EH (cell line): ENCODE measurements around the gene OR1I1.
A peak's percentile ranks its signal among the peaks of the same experiment; 100 is the strongest.
"Not testable (repeated sequence)": the region's sequence is repeated elsewhere in the genome, so short reads cannot be mapped to it uniquely, and the experiment has no call there.

Experiments
- DNase-seq: peaks from one replicate; pipeline ENCODE4 v3.0.0-alpha.2; 2015; ENCODE audit warnings: low read depth

OR1I1 gene

GRCh38 chr19:15081911-15082310, at the start of gene OR1I1:
Gene OR1I1, plus strand, starts transcription at chr19:15082211. Its CDS starts 4,855 bp downstream, at chr19:15087066.
- no peak for DNase-seq

GRCh38 chr19:15035795-15036311, 46.2 kb upstream of the OR1I1 start:
- DNase-seq = no peak

GRCh38 chr19:15037586-15037985, 44.4 kb upstream of the OR1I1 start:
- DNase-seq = no peak

GRCh38 chr19:15038294-15038693, 43.7 kb upstream of the OR1I1 start:
- DNase-seq = no peak

DNA sequence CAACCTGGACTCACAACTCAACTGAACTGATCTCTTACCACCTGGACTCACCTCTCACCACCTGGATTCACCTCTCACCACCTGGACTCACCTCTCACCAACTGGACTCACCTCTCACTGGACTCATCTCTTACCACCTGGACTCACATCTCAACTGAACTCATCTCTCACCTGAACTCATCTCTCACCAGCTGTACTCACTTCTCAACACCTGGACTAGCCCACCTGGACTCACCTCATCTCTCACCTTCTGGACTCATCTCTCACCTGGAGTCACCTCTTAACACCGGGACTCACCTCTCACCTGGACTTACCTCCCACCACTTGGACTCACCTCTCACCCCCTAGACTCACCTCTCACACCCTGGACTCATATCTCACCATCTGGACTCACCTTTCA, 40.0 kb upstream of the OR1I1 start:
- DNase-seq = no peak

- DNase-seq = no peak
These were observed 39.2 kb upstream of the OR1I1 start for GRCh38 chr19:15042826-15043225.

- no peak for DNase-seq
These were observed 36.5 kb upstream of the OR1I1 start for GRCh38 chr19:15045506-15045905.

GRCh38 chr19:15047680-15048079, 34.3 kb upstream of the OR1I1 start:
- no peak for DNase-seq

- DNase-seq = no peak
These were observed 33.9 kb upstream of the OR1I1 start for GRCh38 chr19:15048128-15048527.

DNA sequence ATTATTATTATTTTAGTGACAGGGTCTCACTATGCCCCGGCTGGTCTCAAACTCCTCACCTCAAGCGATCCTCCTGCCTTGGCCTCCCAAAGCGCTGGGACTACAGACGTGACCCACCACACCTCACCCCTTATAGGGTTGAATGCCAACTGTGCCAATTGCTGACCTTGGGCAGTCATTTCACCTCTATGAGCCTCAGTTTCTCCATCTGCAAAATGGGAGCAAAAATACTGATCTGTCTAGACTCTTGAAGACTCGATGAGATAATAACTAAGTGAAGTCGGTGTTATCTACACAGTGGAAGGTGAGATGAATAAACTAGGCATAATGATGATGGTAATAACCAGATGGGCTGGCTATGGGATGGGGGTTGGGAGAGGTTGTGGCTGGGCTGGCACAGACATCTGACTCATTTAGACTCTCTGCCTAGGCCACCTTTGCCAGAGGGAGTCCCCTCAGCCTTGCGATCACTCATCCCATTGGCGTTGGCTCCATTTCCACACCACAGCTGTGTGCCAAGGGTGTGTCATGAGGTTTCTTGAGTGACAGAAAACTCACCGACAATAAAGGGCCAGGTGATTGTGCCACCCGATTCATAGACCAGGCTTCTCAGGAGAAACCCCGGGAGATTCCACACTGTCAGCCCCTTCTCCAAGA, 33.0 kb upstream of the OR1I1 start, which contains the start of gene CASP14:
Gene CASP14 (plus strand): TSS at position 596 of the 657 bp plus-strand sequence. CDS start 2,772 bp downstream, outside the sequence.
- no peak for DNase-seq

GRCh38 chr19:15050639-15051038, 31.4 kb upstream of the OR1I1 start:
- no peak for DNase-seq

DNA sequence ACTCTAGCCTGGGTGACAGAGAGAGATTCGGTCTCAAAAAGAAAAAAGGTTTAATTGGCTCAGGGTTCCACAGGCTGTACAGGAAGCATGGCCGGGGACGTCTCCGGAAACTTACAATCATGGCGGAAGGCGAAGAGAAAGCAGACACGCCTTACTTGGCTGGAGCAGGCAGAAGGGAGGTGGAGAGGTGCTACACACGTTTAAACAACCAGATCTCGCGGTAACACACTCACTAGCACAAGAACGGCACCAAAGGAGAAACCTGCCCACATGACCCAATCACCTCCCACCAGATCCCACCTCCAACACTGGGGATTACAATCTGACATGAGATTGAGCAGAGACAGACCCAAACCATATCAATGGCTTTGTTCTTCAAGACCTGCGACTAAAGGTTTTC, 20.0 kb upstream of the OR1I1 start:
- no peak for DNase-seq

- not testable (repeated sequence) for DNase-seq
These were observed 11.6 kb upstream of the OR1I1 start for GRCh38 chr19:15070386-15070785.

DNA sequence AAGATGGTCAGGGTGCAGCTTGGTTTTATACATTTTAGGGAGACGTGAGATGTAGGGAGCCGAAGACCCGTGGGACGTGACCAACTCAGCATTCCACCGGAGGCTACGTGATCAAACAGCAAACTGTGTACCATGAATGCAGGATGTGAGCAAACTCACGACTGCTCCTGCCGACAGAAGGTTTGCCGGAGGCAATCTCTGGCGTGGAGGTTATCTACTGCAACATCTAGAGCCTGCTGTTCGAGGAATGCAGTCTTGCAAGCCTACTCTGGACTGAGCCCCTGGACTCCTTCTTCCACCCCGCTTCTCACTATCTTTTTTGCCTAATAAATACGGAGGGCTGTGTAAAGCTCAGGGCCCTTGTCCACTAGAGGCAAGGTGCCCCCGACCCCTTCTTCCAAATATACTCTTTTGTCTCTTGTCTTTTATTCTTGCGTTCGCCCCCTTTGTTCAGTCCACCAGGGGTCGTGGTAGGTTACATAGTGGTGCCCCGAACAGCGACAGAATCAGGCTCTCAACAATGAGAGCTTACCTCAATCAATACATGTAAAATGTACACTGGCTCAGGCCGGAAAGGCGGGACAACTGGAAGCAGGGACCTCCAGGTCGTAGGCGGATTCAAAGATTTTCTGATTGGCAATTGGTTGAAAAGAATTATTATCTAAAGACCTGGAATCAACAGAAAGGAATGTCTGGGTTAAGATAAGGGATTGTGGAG, 8.9 kb upstream of the OR1I1 start:
- peak; percentile 88 for DNase-seq

DNA sequence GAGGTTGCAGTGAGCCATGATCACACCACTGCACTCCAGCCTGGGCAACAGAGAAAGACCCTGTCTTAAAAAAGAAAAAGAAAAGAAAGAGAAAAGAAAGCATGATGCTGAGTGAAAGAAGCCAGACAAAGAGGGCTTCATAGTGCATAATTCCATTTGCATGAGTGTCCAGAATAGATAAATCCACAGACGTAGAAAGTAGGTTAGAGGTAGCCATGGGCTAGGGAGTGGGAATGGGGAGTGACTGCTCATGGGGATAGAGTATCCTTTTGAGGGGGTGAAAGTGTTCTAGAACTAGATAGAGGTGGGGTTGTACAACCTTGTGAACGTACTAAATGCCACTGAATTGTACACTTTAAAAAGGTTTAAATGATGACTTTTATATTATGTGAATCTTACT, 7.6 kb upstream of the OR1I1 start:
- peak; percentile 25 for DNase-seq

DNA sequence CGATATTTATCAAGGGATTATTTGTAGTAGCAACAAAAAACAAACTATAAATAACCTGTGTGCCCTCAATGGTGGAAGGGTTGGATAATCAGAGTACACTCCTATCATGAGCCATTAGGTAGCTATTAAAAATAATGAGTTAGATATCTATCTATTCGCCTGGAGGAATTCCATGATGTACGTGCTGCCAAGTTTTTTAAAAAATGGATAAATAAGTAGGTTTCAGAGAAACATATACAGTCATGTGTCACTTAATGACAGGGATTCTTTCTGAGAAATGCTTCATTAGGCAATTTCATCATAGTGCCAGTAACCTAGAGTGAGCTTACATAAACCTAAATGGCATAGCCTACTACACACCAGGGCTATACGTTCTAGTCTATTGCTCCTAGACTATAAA, 6.2 kb upstream of the OR1I1 start:
- no peak for DNase-seq

DNA sequence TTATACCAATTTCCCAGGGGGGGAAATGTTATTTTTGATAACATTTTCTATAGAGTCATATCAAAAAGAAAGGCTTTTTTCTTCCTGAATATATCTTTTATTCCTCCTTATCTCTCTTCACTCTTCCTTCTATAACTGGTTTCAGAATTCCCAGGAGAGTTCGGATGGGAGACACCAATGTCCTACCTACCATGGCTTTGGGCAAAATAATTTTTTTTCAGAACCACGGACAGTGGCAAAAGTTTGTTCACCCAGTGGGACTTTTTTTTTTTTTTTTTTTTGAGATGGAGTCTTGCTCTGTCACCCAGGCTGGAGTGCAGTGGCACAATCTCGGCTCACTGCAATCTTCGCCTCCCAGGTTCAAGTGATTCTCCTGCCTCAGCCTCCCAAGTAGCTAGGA, 2.0 kb upstream of the OR1I1 start:
- DNase-seq = peak; percentile 12

- DNase-seq = no peak
These were observed 5.2 kb downstream of the OR1I1 start for GRCh38 chr19:15087182-15087581.

- peak; percentile 74 for DNase-seq
These were observed 10.1 kb downstream of the OR1I1 start for GRCh38 chr19:15091918-15092753.

DNA sequence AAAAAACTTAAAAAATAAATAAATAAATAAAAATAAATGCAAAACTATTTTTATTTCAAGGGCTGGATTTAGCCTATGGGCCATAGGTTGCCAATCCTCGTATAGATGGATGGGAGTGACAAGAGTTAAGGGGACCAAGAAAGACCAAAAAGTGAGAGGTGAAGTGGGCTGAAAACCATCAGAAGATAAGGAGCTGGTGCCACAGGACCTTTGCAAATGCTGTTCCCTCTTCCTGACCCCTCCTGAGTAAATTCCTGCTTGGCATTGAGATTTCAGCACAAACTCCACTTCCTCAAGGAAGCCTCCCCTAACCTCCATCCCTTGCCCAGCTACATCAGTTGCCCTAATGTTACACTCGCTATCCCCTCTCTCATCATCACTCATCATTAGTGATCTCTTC, 11.0 kb downstream of the OR1I1 start:
- no peak for DNase-seq

GRCh38 chr19:15096223-15096622, 14.2 kb downstream of the OR1I1 start:
- no peak for DNase-seq

- not testable (repeated sequence) for DNase-seq
These were observed 16.0 kb downstream of the OR1I1 start for GRCh38 chr19:15097980-15098379.
